Upper lobe of right lung (tissue), 1 donor: ENCODE results near the gene SPIN1. TPM values are rescaled to one million over a fixed set of nuclear protein-coding genes. Genes with fewer than 3 reads are reported as not detected.

Experiments used
- ATAC-seq: fragments of 200-7000 bp; cut with Tn5 transposase; one replicate; pipeline ENCODE4 v1.9.1; 2020; ENCODE audit warnings: mild to moderate bottlenecking, moderate library complexity
- DNase-seq: peaks from one replicate; pipeline ENCODE4 v3.0.0-alpha.2; 2020
- H3K27ac ChIP-seq: fragments of 200-600 bp; one replicate; pipeline ENCODE4 v1.8.0; 2022
- H3K27me3 ChIP-seq: fragments of 200-600 bp; one replicate; pipeline ENCODE4 v1.8.0; 2022; ENCODE audit warnings: mild to moderate bottlenecking
- H3K36me3 ChIP-seq: fragments of 200-600 bp; one replicate; pipeline ENCODE4 v1.8.0; 2022
- H3K4me1 ChIP-seq: fragments of 200-600 bp; one replicate; pipeline ENCODE4 v1.8.0; 2022
- H3K4me3 ChIP-seq: fragments of 200-600 bp; one replicate; pipeline ENCODE4 v1.8.0; 2022; ENCODE audit warnings: mild to moderate bottlenecking
- H3K9me3 ChIP-seq: fragments of 200-600 bp; one replicate; pipeline ENCODE4 v1.8.0; 2022
- CTCF ChIP-seq: fragments of 200-600 bp; IDR thresholded peaks from one replicate; pipeline ENCODE4 v1.8.0; 2022; ENCODE audit warnings: antibody characterized with exemption
- intact Hi-C: fragments of 100-400 bp; cut with DNase I; formaldehyde crosslinking; loops from one replicate; pipeline ENCODE4 v1.11.0; 2022
- total RNA-seq: library from RNA; stranded (reverse); fragmentation: NEBNext Ultra II Directional; extraction: Animal tissue kit (Norgen Biotek cat#: 25700); gene quantifications from one replicate; pipeline ENCODE4 v1.2.1, GENCODE V29; 2021
- donor health status: DM: no; HTN: yes; CAD: no; lungs with severe emphysema.

SPIN1 gene
- total RNA-seq, 1 donor from 2014 or later: 69.2 TPM

DNA sequence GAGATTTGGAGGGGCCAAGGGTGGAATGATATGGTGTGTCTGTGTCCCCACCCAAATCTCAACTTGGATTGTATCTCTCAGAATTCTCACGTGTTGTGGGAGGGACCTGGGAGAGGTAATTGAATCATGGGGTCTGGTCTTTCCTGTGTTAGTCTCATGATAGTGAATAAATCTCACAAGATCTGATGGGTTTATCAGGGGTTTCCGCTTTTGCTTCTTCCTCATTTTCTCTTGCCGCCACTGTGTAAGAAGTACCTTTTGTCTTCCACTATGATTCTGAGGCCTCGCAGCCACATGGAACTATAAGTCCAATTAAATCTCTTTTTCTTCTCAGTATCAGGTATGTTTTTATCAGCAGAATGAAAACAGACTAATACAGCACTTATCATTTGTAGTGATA, 29.5 kb upstream of the SPIN1 start:
- Histone ChIP-seq H3K4me1 (no peaks in the 10 kb centered on the region), H3K9me3 (no peaks in the 10 kb centered on the region), H3K4me3 (no peak overlapping the region), H3K27me3 (no peaks in the 10 kb centered on the region), H3K27ac (no peak overlapping the region), H3K36me3 (no peaks in the 10 kb centered on the region)
- no peak for TF ChIP-seq CTCF
- ATAC-seq: no peak
- intact Hi-C loops: no loop called here
- DNase-seq: no peak

- no peak overlapping the region for H3K4me3 ChIP-seq
- DNase-seq: no peak
- TF ChIP-seq CTCF: no peak
- ATAC-seq: no peak
- no peaks in the 10 kb centered on the region for H3K36me3 ChIP-seq
- no peak overlapping the region for H3K27ac ChIP-seq
- H3K9me3 ChIP-seq: no peaks in the 10 kb centered on the region
- intact Hi-C loops: no loop called here
- no peaks in the 10 kb centered on the region for H3K4me1 ChIP-seq
- H3K27me3 ChIP-seq: no peaks in the 10 kb centered on the region
Measured at GRCh38 chr9:88359974-88360373, 28.3 kb upstream of the SPIN1 start.

- intact Hi-C loops: no loop called here
- Histone ChIP-seq H3K27me3 (no peaks in the 10 kb centered on the region), H3K4me3 (no peak overlapping the region), H3K27ac (no peak overlapping the region), H3K4me1 (no peaks in the 10 kb centered on the region), H3K36me3 (no peaks in the 10 kb centered on the region), H3K9me3 (no peaks in the 10 kb centered on the region)
- DNase-seq (no peak), ATAC-seq (no peak)
- TF ChIP-seq CTCF: no peak
Measured at GRCh38 chr9:88362681-88363080, 25.6 kb upstream of the SPIN1 start.

GRCh38 chr9:88363661-88364060, 24.6 kb upstream of the SPIN1 start:
- no peak for ATAC-seq
- Histone ChIP-seq H3K27me3 (no peaks in the 10 kb centered on the region), H3K27ac (no peak overlapping the region), H3K36me3 (no peaks in the 10 kb centered on the region), H3K4me1 (no peaks in the 10 kb centered on the region), H3K4me3 (no peak overlapping the region), H3K9me3 (no peaks in the 10 kb centered on the region)
- intact Hi-C loops: no loop called here
- no peak for TF ChIP-seq CTCF
- no peak for DNase-seq

DNA sequence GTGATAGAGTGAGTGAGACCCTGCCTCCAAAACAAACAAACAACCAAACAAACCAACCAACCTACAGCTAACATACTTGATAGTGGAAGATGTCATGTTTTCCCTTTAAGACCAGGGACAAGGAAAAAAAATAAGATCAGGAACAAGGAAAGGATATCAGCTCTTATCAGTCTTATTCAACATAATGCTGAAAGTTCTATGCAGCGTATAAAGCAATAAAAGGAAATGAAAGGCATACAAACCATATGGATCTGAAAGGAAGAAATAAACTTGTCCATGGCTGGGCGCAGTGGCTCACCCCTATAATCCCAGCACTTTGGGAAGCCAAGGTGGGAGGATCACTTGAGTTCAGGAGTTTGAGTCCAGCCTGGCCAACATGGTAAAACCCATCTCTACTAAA, 23.5 kb upstream of the SPIN1 start:
- Histone ChIP-seq H3K4me1 (no peaks in the 10 kb centered on the region), H3K27ac (no peak overlapping the region), H3K4me3 (no peak overlapping the region), H3K27me3 (no peaks in the 10 kb centered on the region), H3K9me3 (no peaks in the 10 kb centered on the region), H3K36me3 (no peaks in the 10 kb centered on the region)
- intact Hi-C loops: no loop called here
- no peak for TF ChIP-seq CTCF
- ATAC-seq (no peak), DNase-seq (no peak)

DNA sequence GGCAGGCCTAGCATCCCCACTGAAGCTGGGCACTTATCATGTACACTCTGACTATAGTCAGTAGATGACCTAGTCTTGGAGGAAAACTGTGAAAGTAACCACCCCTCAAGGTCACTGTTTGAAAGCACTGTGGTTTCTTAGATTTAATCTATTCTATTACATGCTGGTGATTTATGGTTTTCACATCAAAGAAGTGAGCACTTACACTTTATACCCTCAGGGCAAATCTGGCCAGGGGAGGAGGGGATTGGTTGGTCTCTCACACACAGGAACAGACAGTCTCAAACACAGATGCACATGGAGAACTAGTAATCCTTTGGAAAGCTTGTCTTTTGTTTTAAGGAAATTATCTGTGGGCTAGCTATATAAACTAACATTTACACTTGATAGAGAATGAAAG, 17.9 kb upstream of the SPIN1 start:
- no peak for ATAC-seq
- Histone ChIP-seq H3K4me1 (no peaks in the 10 kb centered on the region), H3K4me3 (no peak overlapping the region), H3K27ac (no peak overlapping the region), H3K36me3 (no peaks in the 10 kb centered on the region), H3K9me3 (no peaks in the 10 kb centered on the region), H3K27me3 (no peaks in the 10 kb centered on the region)
- no peak for DNase-seq
- intact Hi-C loops: no loop called here
- no peak for TF ChIP-seq CTCF
